Esophagus muscularis mucosa (tissue), 4 donors: ENCODE measurements around the gene ATP13A2.

Source experiments
- CTCF ChIP-seq, 3 experiments: fragments of 200-600 bp in 2 of 3; fragments of 450-650 bp in 1 of 3; sonication (generic) in 2 of 3; IDR thresholded peaks; one replicate each; pipeline ENCODE4 v1.5.1; 2017 to 2019; ENCODE audit warnings: antibody characterized with exemption in 3 of 3, mild to moderate bottlenecking in 2 of 3, moderate library complexity in 1 of 3
- EP300 ChIP-seq: sonication (generic); formaldehyde crosslinking; IDR thresholded peaks from one replicate; pipeline ENCODE4 v1.6.1; 2017; ENCODE audit warnings: antibody characterized with exemption
- POLR2A ChIP-seq: fragments of 450-650 bp; IDR thresholded peaks from one replicate; pipeline ENCODE4 v1.6.1; 2017; ENCODE audit warnings: antibody characterized with exemption, moderate library complexity, mild to moderate bottlenecking, low read depth
- POLR2AphosphoS5 ChIP-seq, 2 donors: sonication (generic); formaldehyde crosslinking; IDR thresholded peaks; one replicate each; pipeline ENCODE4 v1.6.1; 2017; ENCODE audit warnings: antibody characterized with exemption in 2 of 2

- TF ChIP-seq CTCF (IDR thresholded peaks at IDR 0.05), result no peak
- no peak for TF ChIP-seq POLR2A
- TF ChIP-seq POLR2AphosphoS5 (IDR thresholded peaks at IDR 0.05), result no peak
- no peak for TF ChIP-seq EP300
These were observed 50.2 kb downstream of the ATP13A2 start for GRCh38 chr1:16961297-16962133.
